ENCODE results near the gene MELTF. TPM values are rescaled to one million over a fixed set of nuclear protein-coding genes. Genes with fewer than 3 reads are reported as not detected.

The MELTF gene
- total and polyA plus RNA-seq, 2 of the 13 experiments (the other 11 are each of a cell fraction or from before 2014, with no cell fraction given): 3.2 to 7.5 TPM

GRCh38 chr3:196968233-196969133, 61.1 kb downstream of the MELTF start, which contains the start of gene PIGZ (continued):
- TF ChIP-seq DBP (CRISPR knock-in tag; IDR thresholded peaks at IDR 0.05; ENCODE audit: not compliant biosample characterization) (no peak), GABPA (IDR thresholded peaks at IDR 0.05; ENCODE audit: low read depth, low read length) (no peak), GABPA (CRISPR knock-in tag; IDR thresholded peaks at IDR 0.05; ENCODE audit: low read depth) (no peak), ZFP82 (CRISPR knock-in tag; IDR thresholded peaks at IDR 0.05; ENCODE audit: borderline replicate concordance) (no peak), SETDB1 (CRISPR knock-in tag; IDR thresholded peaks at IDR 0.05; ENCODE audit: borderline replicate concordance) (0 out of 2 replicates have a peak, but pooled peaks have one; percentile 31), SNAI1 (CRISPR knock-in tag; IDR thresholded peaks at IDR 0.05; ENCODE audit: borderline replicate concordance) (0 out of 2 replicates have a peak, but pooled peaks have one; percentile 16), ZNF350 (CRISPR knock-in tag; IDR thresholded peaks at IDR 0.05; ENCODE audit: borderline replicate concordance, low read depth) (no peak), ZNF274 (CRISPR knock-in tag; IDR thresholded peaks at IDR 0.05) (peak; percentile 51), HNF4A (CRISPR knock-in tag; IDR thresholded peaks at IDR 0.05) (no peak), ATF4 (CRISPR knock-in tag; IDR thresholded peaks at IDR 0.05) (no peak), NCOA2 (CRISPR knock-in tag; IDR thresholded peaks at IDR 0.05) (no peak), HNRNPLL (IDR thresholded peaks at IDR 0.05; ENCODE audit: low read depth, low read length, poor library complexity, severe bottlenecking) (peak; percentile 60), ZNF709 (CRISPR knock-in tag; IDR thresholded peaks at IDR 0.05) (0 out of 2 replicates have a peak, but pooled peaks have one; percentile 83), ZNF501 (CRISPR knock-in tag; IDR thresholded peaks at IDR 0.05) (peak; percentile 33; the same call in 1 of the 2 replicates), ARNTL (CRISPR knock-in tag; IDR thresholded peaks at IDR 0.05) (peak; percentile 17; the same call in 1 of the 2 replicates), ZNF18 (CRISPR knock-in tag; IDR thresholded peaks at IDR 0.05; ENCODE audit: insufficient replicate concordance) (peak; percentile 42)
- TF ChIP-seq, protein P1, sequence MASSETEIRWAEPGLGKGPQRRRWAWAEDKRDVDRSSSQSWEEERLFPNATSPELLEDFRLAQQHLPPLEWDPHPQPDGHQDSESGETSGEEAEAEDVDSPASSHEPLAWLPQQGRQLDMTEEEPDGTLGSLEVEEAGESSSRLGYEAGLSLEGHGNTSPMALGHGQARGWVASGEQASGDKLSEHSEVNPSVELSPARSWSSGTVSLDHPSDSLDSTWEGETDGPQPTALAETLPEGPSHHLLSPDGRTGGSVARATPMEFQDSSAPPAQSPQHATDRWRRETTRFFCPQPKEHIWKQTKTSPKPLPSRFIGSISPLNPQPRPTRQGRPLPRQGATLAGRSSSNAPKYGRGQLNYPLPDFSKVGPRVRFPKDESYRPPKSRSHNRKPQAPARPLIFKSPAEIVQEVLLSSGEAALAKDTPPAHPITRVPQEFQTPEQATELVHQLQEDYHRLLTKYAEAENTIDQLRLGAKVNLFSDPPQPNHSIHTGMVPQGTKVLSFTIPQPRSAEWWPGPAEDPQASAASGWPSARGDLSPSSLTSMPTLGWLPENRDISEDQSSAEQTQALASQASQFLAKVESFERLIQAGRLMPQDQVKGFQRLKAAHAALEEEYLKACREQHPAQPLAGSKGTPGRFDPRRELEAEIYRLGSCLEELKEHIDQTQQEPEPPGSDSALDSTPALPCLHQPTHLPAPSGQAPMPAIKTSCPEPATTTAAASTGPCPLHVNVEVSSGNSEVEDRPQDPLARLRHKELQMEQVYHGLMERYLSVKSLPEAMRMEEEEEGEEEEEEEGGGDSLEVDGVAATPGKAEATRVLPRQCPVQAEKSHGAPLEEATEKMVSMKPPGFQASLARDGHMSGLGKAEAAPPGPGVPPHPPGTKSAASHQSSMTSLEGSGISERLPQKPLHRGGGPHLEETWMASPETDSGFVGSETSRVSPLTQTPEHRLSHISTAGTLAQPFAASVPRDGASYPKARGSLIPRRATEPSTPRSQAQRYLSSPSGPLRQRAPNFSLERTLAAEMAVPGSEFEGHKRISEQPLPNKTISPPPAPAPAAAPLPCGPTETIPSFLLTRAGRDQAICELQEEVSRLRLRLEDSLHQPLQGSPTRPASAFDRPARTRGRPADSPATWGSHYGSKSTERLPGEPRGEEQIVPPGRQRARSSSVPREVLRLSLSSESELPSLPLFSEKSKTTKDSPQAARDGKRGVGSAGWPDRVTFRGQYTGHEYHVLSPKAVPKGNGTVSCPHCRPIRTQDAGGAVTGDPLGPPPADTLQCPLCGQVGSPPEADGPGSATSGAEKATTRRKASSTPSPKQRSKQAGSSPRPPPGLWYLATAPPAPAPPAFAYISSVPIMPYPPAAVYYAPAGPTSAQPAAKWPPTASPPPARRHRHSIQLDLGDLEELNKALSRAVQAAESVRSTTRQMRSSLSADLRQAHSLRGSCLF (CRISPR knock-in tag; IDR thresholded peaks at IDR 0.05; ENCODE audit: borderline replicate concordance): no peak
- TF ChIP-seq, protein P2, sequence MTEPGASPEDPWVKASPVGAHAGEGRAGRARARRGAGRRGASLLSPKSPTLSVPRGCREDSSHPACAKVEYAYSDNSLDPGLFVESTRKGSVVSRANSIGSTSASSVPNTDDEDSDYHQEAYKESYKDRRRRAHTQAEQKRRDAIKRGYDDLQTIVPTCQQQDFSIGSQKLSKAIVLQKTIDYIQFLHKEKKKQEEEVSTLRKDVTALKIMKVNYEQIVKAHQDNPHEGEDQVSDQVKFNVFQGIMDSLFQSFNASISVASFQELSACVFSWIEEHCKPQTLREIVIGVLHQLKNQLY (CRISPR knock-in tag; IDR thresholded peaks at IDR 0.05): no peak

Measured in HepG2 (cell line).